D721Med (cell line): ENCODE measurements around the gene AIFM3.

Experiments
- DNase-seq: peaks from one replicate; pipeline ENCODE4 v3.0.0; 2011; ENCODE audit warnings: low spot score; ENCODE audit not compliant: insufficient read length
- FAIRE-seq: peaks from 2 replicates; lab custom pipeline; 2011; peaks lifted over from hg19 to GRCh38; lab: Jason Lieb, UNC
- TF ChIP-seq, protein P1 (sequence below): IDR thresholded peaks from 2 replicates; pipeline ENCODE4 v1.5.1; 2012; ENCODE audit warnings: mild to moderate bottlenecking, control low read depth; ENCODE audit not compliant: insufficient read depth; ENCODE audit errors: missing control alignments

Gene AIFM3

GRCh38 chr22:20944042-20944441, 23.0 kb upstream of the AIFM3 start:
- DNase-seq (no peak), FAIRE-seq (no peak)
- TF ChIP-seq, protein P1, sequence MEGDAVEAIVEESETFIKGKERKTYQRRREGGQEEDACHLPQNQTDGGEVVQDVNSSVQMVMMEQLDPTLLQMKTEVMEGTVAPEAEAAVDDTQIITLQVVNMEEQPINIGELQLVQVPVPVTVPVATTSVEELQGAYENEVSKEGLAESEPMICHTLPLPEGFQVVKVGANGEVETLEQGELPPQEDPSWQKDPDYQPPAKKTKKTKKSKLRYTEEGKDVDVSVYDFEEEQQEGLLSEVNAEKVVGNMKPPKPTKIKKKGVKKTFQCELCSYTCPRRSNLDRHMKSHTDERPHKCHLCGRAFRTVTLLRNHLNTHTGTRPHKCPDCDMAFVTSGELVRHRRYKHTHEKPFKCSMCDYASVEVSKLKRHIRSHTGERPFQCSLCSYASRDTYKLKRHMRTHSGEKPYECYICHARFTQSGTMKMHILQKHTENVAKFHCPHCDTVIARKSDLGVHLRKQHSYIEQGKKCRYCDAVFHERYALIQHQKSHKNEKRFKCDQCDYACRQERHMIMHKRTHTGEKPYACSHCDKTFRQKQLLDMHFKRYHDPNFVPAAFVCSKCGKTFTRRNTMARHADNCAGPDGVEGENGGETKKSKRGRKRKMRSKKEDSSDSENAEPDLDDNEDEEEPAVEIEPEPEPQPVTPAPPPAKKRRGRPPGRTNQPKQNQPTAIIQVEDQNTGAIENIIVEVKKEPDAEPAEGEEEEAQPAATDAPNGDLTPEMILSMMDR: no peak

GRCh38 chr22:20945578-20945934, 21.5 kb upstream of the AIFM3 start:
- TF ChIP-seq, protein P1: no peak
- DNase-seq (no peak), FAIRE-seq (no peak)

DNA sequence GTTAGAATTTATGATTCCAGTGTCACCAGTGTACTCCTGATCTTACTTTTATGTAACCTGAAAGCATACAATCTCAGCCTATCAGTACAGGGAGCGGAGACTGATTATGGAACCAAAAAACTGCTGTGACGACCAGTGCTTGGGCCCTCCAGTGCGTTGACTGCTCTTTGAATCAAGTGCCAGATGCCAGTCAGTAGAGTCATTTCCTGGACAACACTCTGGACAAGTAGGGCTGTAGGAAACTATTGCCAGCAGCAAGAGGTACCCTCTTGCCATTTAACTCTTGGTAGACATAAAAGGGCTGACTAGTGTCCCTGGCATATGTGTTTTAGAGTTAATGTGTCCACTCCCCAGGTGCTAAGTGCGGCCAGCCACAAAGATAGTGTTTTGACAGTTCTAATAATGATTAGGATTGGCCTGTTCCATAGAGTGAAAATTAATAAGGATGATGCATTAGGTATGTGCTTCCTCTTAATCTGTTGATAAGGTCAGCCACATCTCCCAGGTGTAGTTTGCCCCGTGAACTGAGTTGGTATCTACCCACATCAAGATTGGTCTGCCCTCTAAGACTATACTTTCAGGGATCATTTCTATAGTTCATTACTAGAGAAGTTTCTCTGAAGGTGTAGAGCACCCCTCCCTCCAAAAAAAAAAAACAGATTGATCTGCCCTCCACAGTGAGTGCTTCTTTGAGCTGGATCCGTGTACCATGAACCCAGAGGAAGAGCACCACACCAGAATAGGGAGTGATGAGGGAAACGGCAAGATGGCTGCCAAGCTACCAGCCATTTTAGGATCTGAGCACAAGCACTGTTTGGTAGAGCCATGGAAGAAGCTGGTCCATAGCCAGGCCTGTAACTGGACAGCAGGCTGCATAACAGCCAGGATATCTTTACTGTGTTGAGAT, 20.7 kb upstream of the AIFM3 start:
- DNase-seq (no peak), FAIRE-seq (no peak)
- TF ChIP-seq, protein P1: no peak

DNA sequence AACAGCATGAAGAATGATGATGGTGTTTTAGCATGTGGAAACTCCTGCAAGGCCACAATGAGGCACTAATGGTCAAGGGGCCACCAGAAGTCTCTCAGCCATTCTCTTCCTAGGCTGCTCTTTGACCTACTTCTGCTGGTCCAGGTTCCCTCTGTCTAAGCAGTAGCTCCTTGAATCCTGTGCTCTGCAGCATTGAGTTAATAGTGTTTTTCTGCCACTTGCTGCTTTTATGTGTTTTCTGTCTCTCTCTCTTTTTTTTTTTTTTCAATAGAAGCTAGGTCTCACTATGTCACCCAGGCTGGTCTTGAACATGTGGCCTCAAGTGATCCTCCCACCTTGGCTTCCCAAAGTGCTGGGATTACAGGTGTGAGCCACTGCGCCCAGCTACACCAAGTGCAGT, 20.1 kb upstream of the AIFM3 start:
- DNase-seq (no peak), FAIRE-seq (no peak)
- TF ChIP-seq, protein P1: no peak

GRCh38 chr22:20948450-20948849, 18.6 kb upstream of the AIFM3 start:
- TF ChIP-seq, protein P1: no peak
- no peak for DNase-seq
- no peak for FAIRE-seq

DNA sequence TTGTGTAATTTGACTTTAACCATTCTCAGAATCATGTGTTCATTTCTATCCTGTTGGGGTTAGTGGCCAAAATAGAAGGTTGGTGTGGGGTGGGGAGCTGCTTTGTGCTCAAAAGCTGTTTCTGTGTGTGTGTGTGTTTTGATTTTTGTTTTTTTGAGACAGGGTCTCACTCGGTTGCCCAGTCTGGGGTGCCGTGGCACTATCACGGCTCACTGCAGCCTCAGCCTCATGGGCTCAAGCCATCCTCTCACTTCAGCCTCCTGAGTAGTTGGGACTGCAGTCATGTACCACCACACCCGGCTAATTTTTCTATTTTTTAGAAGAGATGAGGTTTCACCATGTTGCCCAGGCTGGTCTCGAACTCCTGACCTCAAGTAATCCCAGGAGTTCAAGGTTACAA, 18.1 kb upstream of the AIFM3 start:
- FAIRE-seq (no peak), DNase-seq (no peak)

More for the DNA sequence above, 18.1 kb upstream of the AIFM3 start:
- TF ChIP-seq, protein P1: no peak
